ENCODE data around the gene FMNL1. TPM values are rescaled to one million over a fixed set of nuclear protein-coding genes. Genes with fewer than 3 reads are reported as not detected.

Gene FMNL1
- polyA plus RNA-seq, 1 donor (not counting 4 experiments of a cell fraction or from before 2014, with no cell fraction given) = 0.46 TPM

- no peaks in the 10 kb centered on the region for H3K9me1 ChIP-seq (ENCODE audit: control insufficient read depth, extremely low read depth, insufficient read depth, low read length)
- no peaks in the 10 kb centered on the region for H3K79me2 ChIP-seq (ENCODE audit: control insufficient read depth, insufficient read depth, low read length)
- dilution Hi-C loops (cut with MboI; ENCODE audit: extremely low pct_ligation_motif_present, low sequenced_read_pairs) = no loop called here
- no peaks in the 10 kb centered on the region for H3K9me3 ChIP-seq (ENCODE audit: control insufficient read depth, low read depth, low read length)
- H3K9ac ChIP-seq (ENCODE audit: control insufficient read depth, extremely low read depth, insufficient read depth, low read length) = no peak overlapping the region
- peaks cover 7% of the 10 kb centered on the region for H3K4me1 ChIP-seq (ENCODE audit: control insufficient read depth, extremely low read depth, insufficient read depth, low read length)
- FAIRE-seq (no peak), DNase-seq (ENCODE audit: low read depth, low spot score) (no peak)
- H3K27ac ChIP-seq (ENCODE audit: control insufficient read depth, insufficient read depth, low read length) = no peak overlapping the region
- H3K4me3 ChIP-seq (ENCODE audit: control insufficient read depth in 2 of 3, extremely low read depth in 1 of 3, insufficient read depth in 2 of 3, low read depth in 1 of 3, low read length in 3 of 3) = no peak overlapping the region
- H3K4me2 ChIP-seq (ENCODE audit: control insufficient read depth, extremely low read depth, insufficient read depth, low read depth, low read length) = no peak overlapping the region
- no peak overlapping the region for H2AFZ ChIP-seq (ENCODE audit: control insufficient read depth, low read length)
- TF ChIP-seq CTCF (optimal IDR thresholded peaks at IDR 0.05 in 1 of 3, IDR thresholded peaks at IDR 0.05 in 1 of 3, conservative IDR thresholded peaks at IDR 0.05 in 1 of 3; ENCODE audit: extremely low read depth in 1 of 3, insufficient read depth in 2 of 3, low read length in 3 of 3) (no peak), EZH2 (IDR thresholded peaks at IDR 0.05; ENCODE audit: low read length) (no peak)
- H3K27me3 ChIP-seq (ENCODE audit: control insufficient read depth, extremely low read depth, insufficient read depth, low read length) = no peaks in the 10 kb centered on the region
- H4K20me1 ChIP-seq (ENCODE audit: control insufficient read depth, extremely low read depth, insufficient read depth, low read length) = no peaks in the 10 kb centered on the region
- peaks cover 34 to 36% of the 10 kb centered on the region in 2 experiments for H3K36me3 ChIP-seq (ENCODE audit: control insufficient read depth in 2 of 2, extremely low read depth in 1 of 2, insufficient read depth in 2 of 2, low read length in 2 of 2)
These were observed 52.3 kb downstream of the FMNL1 start for GRCh38 chr17:45274033-45274432.

GRCh38 chr17:45276031-45276430 lies 54.3 kb downstream of the FMNL1 start:
- peaks cover 26 to 29% of the 10 kb centered on the region in 2 experiments for H3K36me3 ChIP-seq (ENCODE audit: control insufficient read depth in 2 of 2, extremely low read depth in 1 of 2, insufficient read depth in 2 of 2, low read length in 2 of 2)
- dilution Hi-C loops (cut with MboI; ENCODE audit: extremely low pct_ligation_motif_present, low sequenced_read_pairs) = no loop called here
- TF ChIP-seq CTCF (optimal IDR thresholded peaks at IDR 0.05 in 1 of 3, IDR thresholded peaks at IDR 0.05 in 1 of 3, conservative IDR thresholded peaks at IDR 0.05 in 1 of 3; ENCODE audit: extremely low read depth in 1 of 3, insufficient read depth in 2 of 3, low read length in 3 of 3) (no peak), EZH2 (IDR thresholded peaks at IDR 0.05; ENCODE audit: low read length) (no peak)
- H3K27ac ChIP-seq (ENCODE audit: control insufficient read depth, insufficient read depth, low read length) = no peak overlapping the region
- H3K4me3 ChIP-seq (ENCODE audit: control insufficient read depth in 2 of 3, extremely low read depth in 1 of 3, insufficient read depth in 2 of 3, low read depth in 1 of 3, low read length in 3 of 3) = no peak overlapping the region
- FAIRE-seq (no peak), DNase-seq (ENCODE audit: low read depth, low spot score) (no peak)
- H3K4me2 ChIP-seq (ENCODE audit: control insufficient read depth, extremely low read depth, insufficient read depth, low read depth, low read length) = no peak overlapping the region
- H3K27me3 ChIP-seq (ENCODE audit: control insufficient read depth, extremely low read depth, insufficient read depth, low read length) = no peaks in the 10 kb centered on the region
- H3K4me1 ChIP-seq (ENCODE audit: control insufficient read depth, extremely low read depth, insufficient read depth, low read length) = peaks cover 7% of the 10 kb centered on the region
- H3K9me1 ChIP-seq (ENCODE audit: control insufficient read depth, extremely low read depth, insufficient read depth, low read length) = no peaks in the 10 kb centered on the region
- H2AFZ ChIP-seq (ENCODE audit: control insufficient read depth, low read length) = no peak overlapping the region
- no peaks in the 10 kb centered on the region for H3K9me3 ChIP-seq (ENCODE audit: control insufficient read depth, low read depth, low read length)
- H4K20me1 ChIP-seq (ENCODE audit: control insufficient read depth, extremely low read depth, insufficient read depth, low read length) = no peaks in the 10 kb centered on the region
- no peak overlapping the region for H3K9ac ChIP-seq (ENCODE audit: control insufficient read depth, extremely low read depth, insufficient read depth, low read length)
- no peaks in the 10 kb centered on the region for H3K79me2 ChIP-seq (ENCODE audit: control insufficient read depth, insufficient read depth, low read length)
